K562 (cell line): ENCODE results near the gene NPC1. TPM values are rescaled to one million over a fixed set of nuclear protein-coding genes. Genes with fewer than 3 reads are reported as not detected.

Experiments
- CTBP1 ChIP-seq: fragments of 450-650 bp; IDR thresholded peaks from 2 replicates; pipeline ENCODE4 v1.6.1; 2016; ENCODE audit warnings: borderline replicate concordance
- FOXJ2 ChIP-seq: fragments of 200-800 bp; sonication (Bioruptor generic); IDR thresholded peaks from 2 replicates; pipeline ENCODE4 v1.6.1; 2016; ENCODE audit warnings: missing genetic modification characterization, missing compliant biosample characterization
- HDAC1 ChIP-seq, 2 experiments: fragments of 450-650 bp; IDR thresholded peaks; 2 replicates each; pipeline ENCODE4 v1.6.1; 2016 to 2017; ENCODE audit warnings: inconsistent platforms in 1 of 2, mild to moderate bottlenecking in 1 of 2, moderate library complexity in 1 of 2
- HMBOX1 ChIP-seq: sonication (generic); IDR thresholded peaks from 2 replicates; pipeline ENCODE4 v1.6.1; 2016
- MTA3 ChIP-seq: fragments of 450-650 bp; formaldehyde crosslinking; IDR thresholded peaks from 2 replicates; pipeline ENCODE4 v1.6.1; 2017; ENCODE audit warnings: mild to moderate bottlenecking, borderline replicate concordance
- REST ChIP-seq, 2 experiments: fragments of 450-650 bp; formaldehyde crosslinking in 1 of 2; IDR thresholded peaks; 2 replicates each; pipeline versions ENCODE4 v1.4.0 to v1.6.1; 2014 to 2020; ENCODE audit warnings: mild to moderate bottlenecking in 2 of 2, borderline replicate concordance in 1 of 2, low read depth in 1 of 2
- SOX6 ChIP-seq: fragments of 450-650 bp; IDR thresholded peaks from 2 replicates; pipeline ENCODE4 v1.6.1; 2014; ENCODE audit warnings: mild to moderate bottlenecking
- TEAD4 ChIP-seq, 2 experiments: sonication (generic) in 1 of 2; formaldehyde crosslinking in 1 of 2; IDR thresholded peaks; 2 replicates each; pipeline versions ENCODE4 v1.6.1 to v1.8.0; 2012 to 2022; ENCODE audit warnings: borderline replicate concordance in 1 of 2, inconsistent platforms in 1 of 2, low read length in 1 of 2, mild to moderate bottlenecking in 1 of 2, missing genetic modification reagents in 1 of 2
- ZNF318 ChIP-seq, 2 experiments: fragments of 450-650 bp; IDR thresholded peaks; 2 replicates each; pipeline ENCODE4 v1.6.1; 2016; ENCODE audit warnings: mild to moderate bottlenecking in 2 of 2, borderline replicate concordance in 1 of 2, low read depth in 1 of 2, moderate library complexity in 1 of 2
- polyA plus RNA-seq, 8 experiments: library from polyadenylated mRNA; depleted of rRNA in 4 of 8; stranded (reverse) in 5 of 8; unstranded in 3 of 8; fragments of >200 nt; fragmentation: Nextera tagmentation in 2 of 8; fragmentation: Illumina TruSeq in 1 of 8; extraction: Ambion mirVana in 2 of 8; extraction: Trizol in 1 of 8; gene quantifications; 2 replicates each; pipeline versions ENCODE4 v1.2.1 to v1.2.3, GENCODE V29; 2011 to 2014; ENCODE audit warnings: inconsistent platforms in 1 of 8, missing spikeins in 1 of 8
- total RNA-seq, 7 experiments: library from RNA; depleted of rRNA in 6 of 7; stranded (reverse); fragments of >200 nt in 6 of 7; fragmentation: Illumina TruSeq in 2 of 7; extraction: Trizol in 2 of 7; gene quantifications; 2 replicates each; pipeline versions ENCODE4 v1.2.1 to v1.2.3, GENCODE V29; 2011 to 2021; ENCODE audit warnings: low replicate concordance in 1 of 7

NPC1 gene
- total and polyA plus RNA-seq, 9 of the 15 experiments (the other 6 are each of a cell fraction or from before 2014, with no cell fraction given) = 17.1 to 45.9 (median 27.6) TPM

GRCh38 chr18:23529604-23530003, 56.7 kb downstream of the NPC1 start (continued):
- peak; percentile 3; the same call in 1 of the 2 replicates for TF ChIP-seq REST (IDR thresholded peaks at IDR 0.05; ENCODE audit: borderline replicate concordance)
- no peak for TF ChIP-seq REST (CRISPR knock-in tag; IDR thresholded peaks at IDR 0.05; ENCODE audit: low read depth)
- peak in 1 of 2 experiments; percentile 43; a peak in 1 of 4 replicates for TF ChIP-seq HDAC1 (IDR thresholded peaks at IDR 0.05)
- TF ChIP-seq FOXJ2 = no peak
- TF ChIP-seq MTA3 = 0 out of 2 replicates have a peak, but pooled peaks have one; percentile 17
- TF ChIP-seq SOX6 = 0 out of 2 replicates have a peak, but pooled peaks have one; percentile 23
- 0 out of 2 replicates have a peak, but pooled peaks have one; percentile 23 for TF ChIP-seq TEAD4 (IDR thresholded peaks at IDR 0.05; ENCODE audit: low read length)
- TF ChIP-seq TEAD4 (CRISPR knock-in tag; IDR thresholded peaks at IDR 0.05; ENCODE audit: borderline replicate concordance) = no peak
- TF ChIP-seq HMBOX1 = peak; percentile 46; the same call in 1 of the 2 replicates
- TF ChIP-seq ZNF318 (IDR thresholded peaks at IDR 0.05; ENCODE audit: borderline replicate concordance in 1 of 2, low read depth in 1 of 2) = peak in 1 of 2 experiments; percentile 84; a peak in 2 of 4 replicates
- peak; percentile 70; the same call in 1 of the 2 replicates for TF ChIP-seq CTBP1
